H9 (cell line): ENCODE results near the gene LYSMD3. TPM values are rescaled to one million over a fixed set of nuclear protein-coding genes. Genes with fewer than 3 reads are reported as not detected.
A peak's percentile ranks its signal among the peaks of the same experiment; 100 is the strongest.

ENCODE experiments used
- DNase-seq: peaks from one replicate; pipeline ENCODE4 v3.0.0-alpha.2; 2017
- H2AFZ ChIP-seq: one replicate; pipeline ENCODE4 v1.6.1; 2013; ENCODE audit warnings: mild to moderate bottlenecking, low read length, control low read depth, moderate library complexity
- H2AK5ac ChIP-seq: 2 replicates; pipeline ENCODE4 v1.6.1; 2013; ENCODE audit warnings: low read length, control low read depth, mixed read lengths; ENCODE audit not compliant: insufficient read length
- H2BK120ac ChIP-seq: one replicate; pipeline ENCODE4 v1.6.1; 2013; ENCODE audit warnings: low read depth, mild to moderate bottlenecking, low read length, control low read depth, inconsistent platforms; ENCODE audit not compliant: poor library complexity, severe bottlenecking
- H2BK12ac ChIP-seq: 2 replicates; pipeline ENCODE4 v1.6.1; 2013; ENCODE audit warnings: low read length, control low read depth, mixed read lengths, low read depth; ENCODE audit not compliant: insufficient read length
- H2BK15ac ChIP-seq: 2 replicates; pipeline ENCODE4 v1.6.1; 2013; ENCODE audit warnings: low read depth, low read length, control low read depth
- H2BK20ac ChIP-seq: one replicate; pipeline ENCODE4 v1.6.1; 2013; ENCODE audit warnings: low read depth, mild to moderate bottlenecking, low read length, control low read depth, inconsistent platforms; ENCODE audit not compliant: poor library complexity, severe bottlenecking
- H2BK5ac ChIP-seq: 2 replicates; pipeline ENCODE4 v1.6.1; 2013; ENCODE audit warnings: low read length, control low read depth, mixed read lengths; ENCODE audit not compliant: insufficient read length
- H3K14ac ChIP-seq: 2 replicates; pipeline ENCODE4 v1.6.1; 2013; ENCODE audit warnings: low read length, control low read depth; ENCODE audit not compliant: insufficient read depth
- H3K18ac ChIP-seq: 2 replicates; pipeline ENCODE4 v1.6.1; 2013; ENCODE audit warnings: low read depth, mild to moderate bottlenecking, mixed read lengths, low read length, control low read depth; ENCODE audit not compliant: insufficient read length
- H3K23ac ChIP-seq: 2 replicates; pipeline ENCODE4 v1.6.1; 2013; ENCODE audit warnings: low read length, control low read depth, mixed read lengths, low read depth; ENCODE audit not compliant: insufficient read length
- H3K23me2 ChIP-seq: 2 replicates; pipeline ENCODE4 v1.6.1; 2013; ENCODE audit warnings: low read depth, mild to moderate bottlenecking, mixed read lengths, low read length, control low read depth; ENCODE audit not compliant: insufficient read length, poor library complexity, severe bottlenecking
- H3K27ac ChIP-seq: 2 replicates; pipeline ENCODE4 v1.5.1; 2013; ENCODE audit warnings: low read length, control low read depth, mixed read lengths, low read depth; ENCODE audit not compliant: insufficient read length
- H3K27me3 ChIP-seq: 2 replicates; pipeline ENCODE4 v1.6.1; 2013; ENCODE audit warnings: low read length, control low read depth, inconsistent platforms; ENCODE audit not compliant: insufficient read depth
- H3K4ac ChIP-seq: 2 replicates; pipeline ENCODE4 v1.6.1; 2013; ENCODE audit warnings: low read depth, mild to moderate bottlenecking, control low read depth, inconsistent platforms, low read length, moderate library complexity
- H3K4me1 ChIP-seq: 2 replicates; pipeline ENCODE4 v1.6.1; 2013; ENCODE audit warnings: low read length, control low read depth, inconsistent platforms; ENCODE audit not compliant: insufficient read depth
- H3K4me2 ChIP-seq: 2 replicates; pipeline ENCODE4 v1.6.1; 2013; ENCODE audit warnings: low read length, control low read depth, mixed read lengths; ENCODE audit not compliant: insufficient read length, insufficient read depth
- H3K56ac ChIP-seq: 2 replicates; pipeline ENCODE4 v1.6.1; 2013; ENCODE audit warnings: low read depth, mild to moderate bottlenecking, mixed read lengths, low read length, control low read depth; ENCODE audit not compliant: insufficient read length
- H3K79me1 ChIP-seq: 2 replicates; pipeline ENCODE4 v1.6.1; 2013; ENCODE audit warnings: low read depth, mild to moderate bottlenecking, moderate library complexity, low read length, control low read depth, inconsistent platforms; ENCODE audit not compliant: insufficient read depth, poor library complexity, severe bottlenecking
- H3K79me2 ChIP-seq: 2 replicates; pipeline ENCODE4 v1.6.1; 2013; ENCODE audit warnings: low read length, control low read depth, inconsistent platforms; ENCODE audit not compliant: insufficient read depth
- H3K9ac ChIP-seq: 2 replicates; pipeline ENCODE4 v1.6.1; 2013; ENCODE audit warnings: low read length, control low read depth, mixed read lengths; ENCODE audit not compliant: insufficient read length; ENCODE audit errors: extremely low read depth
- H3K9me3 ChIP-seq: one replicate; pipeline ENCODE4 v1.6.1; 2013; ENCODE audit warnings: low read depth, low read length, inconsistent platforms; ENCODE audit not compliant: control insufficient read depth
- H3T11ph ChIP-seq: one replicate; pipeline ENCODE4 v1.6.1; 2013; ENCODE audit warnings: mild to moderate bottlenecking, low read length, control low read depth, inconsistent platforms
- H4K20me1 ChIP-seq: one replicate; pipeline ENCODE4 v1.6.1; 2013; ENCODE audit not compliant: control insufficient read depth, insufficient read length, insufficient read depth
- H4K5ac ChIP-seq: 2 replicates; pipeline ENCODE4 v1.6.1; 2013; ENCODE audit warnings: low read depth, mild to moderate bottlenecking, mixed read lengths, low read length, control low read depth; ENCODE audit not compliant: insufficient read length
- H4K8ac ChIP-seq: replicated peaks from 2 replicates; pipeline ENCODE4 v1.6.1; 2013; ENCODE audit warnings: low read length, control low read depth, mixed read lengths, low read depth; ENCODE audit not compliant: insufficient read length
- H4K91ac ChIP-seq: 2 replicates; pipeline ENCODE4 v1.6.1; 2013; ENCODE audit warnings: low read depth, mild to moderate bottlenecking, moderate library complexity, mixed read lengths, low read length, control low read depth; ENCODE audit not compliant: insufficient read length
- H3K27ac Mint-ChIP-seq, 3 experiments: 2 replicates in 2 of 3; 3 replicates in 1 of 3; pipeline ENCODE4 v1.8.0; 2020 to 2021; ENCODE audit warnings: mixed read lengths in 3 of 3, mild to moderate bottlenecking in 1 of 3, moderate library complexity in 1 of 3
- H3K27me3 Mint-ChIP-seq: 2 replicates; pipeline ENCODE4 v1.8.0; 2021; ENCODE audit warnings: low read depth, mild to moderate bottlenecking, moderate library complexity, mixed read lengths
- H3K36me3 Mint-ChIP-seq, 3 experiments: 2 replicates in 2 of 3; 3 replicates in 1 of 3; pipeline ENCODE4 v1.8.0; 2020 to 2021; ENCODE audit warnings: low read depth in 3 of 3, mixed read lengths in 3 of 3; ENCODE audit not compliant: insufficient read depth in 1 of 3
- H3K4me1 Mint-ChIP-seq, 2 experiments: 2 replicates each; pipeline ENCODE4 v1.8.0; 2020; ENCODE audit warnings: mixed read lengths in 2 of 2
- H3K4me3 Mint-ChIP-seq, 2 experiments: 2 replicates in 1 of 2; 3 replicates in 1 of 2; pipeline ENCODE4 v1.8.0; 2020 to 2021; ENCODE audit warnings: mild to moderate bottlenecking in 2 of 2, mixed read lengths in 2 of 2, moderate library complexity in 1 of 2
- H3K9me3 Mint-ChIP-seq, 2 experiments: 2 replicates in 1 of 2; 3 replicates in 1 of 2; pipeline ENCODE4 v1.8.0; 2020; ENCODE audit warnings: mild to moderate bottlenecking in 2 of 2, mixed read lengths in 2 of 2, moderate library complexity in 1 of 2
- WGBS: extraction: QIAGEN DNeasy Blood & Tissue Kit; methylation state at CpG from one replicate; pipeline ENCODE4 v1.1.7; 2013; ENCODE audit warnings: missing lambda C conversion rate, low lambda C conversion rate, mixed read lengths; ENCODE audit not compliant: insufficient read length; ENCODE audit errors: extremely low coverage; 5-methylcytosine and 5-hydroxymethylcytosine counted together
- total RNA-seq: library from RNA; stranded (reverse); gene quantifications from 2 replicates; pipeline ENCODE4 v1.2.1, GENCODE V29; 2021
- TF ChIP-seq, protein P1 (sequence below): fragments of 200-600 bp; sonication (generic); conservative IDR thresholded peaks from 3 replicates; pipeline ENCODE4 v1.8.0; 2021; ENCODE audit warnings: antibody characterized with exemption, mild to moderate bottlenecking

The LYSMD3 gene
- total RNA-seq, 1 experiment from 2014 or later, result 14.0 TPM

DNA sequence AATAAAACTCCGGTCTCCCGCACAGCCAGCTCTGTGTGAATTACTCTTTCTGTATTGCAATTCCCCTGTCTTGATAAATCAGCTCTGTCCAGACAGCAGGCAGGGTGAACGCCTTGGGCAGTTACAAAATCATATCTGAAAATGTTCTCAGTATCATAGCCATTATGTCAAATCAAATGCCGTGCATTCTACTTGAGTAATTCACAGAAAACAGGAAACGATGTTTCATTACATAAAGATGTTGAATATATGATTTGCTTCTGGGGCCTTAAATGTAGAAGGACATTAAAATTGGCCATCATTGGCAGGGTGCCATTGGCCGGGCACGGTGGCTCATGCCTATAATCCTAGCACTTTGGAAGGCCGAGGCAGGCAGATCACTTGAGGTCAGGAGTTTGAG, 46.2 kb downstream of the LYSMD3 start:
- H3K9ac ChIP-seq, result no peak overlapping the region
- Mint-ChIP-seq H3K4me3 (peak overlapping the region in 1 of 2 experiments; percentile 19; a peak in 1 of 5 replicates), H3K27ac (peak overlapping the region in 2 of 3 experiments; percentile 44 to 75; a peak in 5 of 7 replicates), H3K4me1 (peaks cover 32 to 36% of the 10 kb centered on the region in 2 experiments), H3K9me3 (no peaks in the 10 kb centered on the region), H3K27me3 (no peaks in the 10 kb centered on the region), H3K36me3 (peaks cover 29 to 60% (median 54%) of the 10 kb centered on the region in 3 experiments)
- H2AFZ ChIP-seq, result no peak overlapping the region
- no peak overlapping the region for H3T11ph ChIP-seq
- H3K4me2 ChIP-seq, result no peak overlapping the region
- no peak overlapping the region for H2BK15ac ChIP-seq
- H2BK120ac ChIP-seq, result no peak overlapping the region
- no peak overlapping the region for H4K91ac ChIP-seq
- H3K56ac ChIP-seq, result no peak overlapping the region
- H3K23me2 ChIP-seq, result no peaks in the 10 kb centered on the region
- DNase-seq, result no peak
- WGBS, result no CpG with 5 or more reads among the region's 8 CpGs
- no peaks in the 10 kb centered on the region for H3K27me3 ChIP-seq
- H2BK20ac ChIP-seq, result no peak overlapping the region
- no peaks in the 10 kb centered on the region for H3K9me3 ChIP-seq
- peaks cover 29% of the 10 kb centered on the region; the same call in 1 of the 2 replicates for H3K79me2 ChIP-seq
- H4K20me1 ChIP-seq, result no peaks in the 10 kb centered on the region
- H3K27ac ChIP-seq, result no peak overlapping the region
- H4K8ac ChIP-seq, result no peak overlapping the region
- H2BK5ac ChIP-seq, result no peak overlapping the region
- H4K5ac ChIP-seq, result no peak overlapping the region
- peaks cover 9% of the 10 kb centered on the region for H3K4me1 ChIP-seq
- no peak overlapping the region for H3K4ac ChIP-seq
- H3K23ac ChIP-seq, result no peak overlapping the region
- TF ChIP-seq, protein P1, sequence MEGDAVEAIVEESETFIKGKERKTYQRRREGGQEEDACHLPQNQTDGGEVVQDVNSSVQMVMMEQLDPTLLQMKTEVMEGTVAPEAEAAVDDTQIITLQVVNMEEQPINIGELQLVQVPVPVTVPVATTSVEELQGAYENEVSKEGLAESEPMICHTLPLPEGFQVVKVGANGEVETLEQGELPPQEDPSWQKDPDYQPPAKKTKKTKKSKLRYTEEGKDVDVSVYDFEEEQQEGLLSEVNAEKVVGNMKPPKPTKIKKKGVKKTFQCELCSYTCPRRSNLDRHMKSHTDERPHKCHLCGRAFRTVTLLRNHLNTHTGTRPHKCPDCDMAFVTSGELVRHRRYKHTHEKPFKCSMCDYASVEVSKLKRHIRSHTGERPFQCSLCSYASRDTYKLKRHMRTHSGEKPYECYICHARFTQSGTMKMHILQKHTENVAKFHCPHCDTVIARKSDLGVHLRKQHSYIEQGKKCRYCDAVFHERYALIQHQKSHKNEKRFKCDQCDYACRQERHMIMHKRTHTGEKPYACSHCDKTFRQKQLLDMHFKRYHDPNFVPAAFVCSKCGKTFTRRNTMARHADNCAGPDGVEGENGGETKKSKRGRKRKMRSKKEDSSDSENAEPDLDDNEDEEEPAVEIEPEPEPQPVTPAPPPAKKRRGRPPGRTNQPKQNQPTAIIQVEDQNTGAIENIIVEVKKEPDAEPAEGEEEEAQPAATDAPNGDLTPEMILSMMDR, result no peak
- H3K14ac ChIP-seq, result no peak overlapping the region
- no peak overlapping the region for H2BK12ac ChIP-seq
- H3K18ac ChIP-seq, result no peak overlapping the region
- H3K79me1 ChIP-seq, result no peaks in the 10 kb centered on the region
- H2AK5ac ChIP-seq, result no peak overlapping the region
